Stomach (tissue), 9 donors: ENCODE data around the gene PLEKHG5. TPM values are rescaled to one million over a fixed set of nuclear protein-coding genes. Genes with fewer than 3 reads are reported as not detected.
"Not testable (repeated sequence)": the region's sequence is repeated elsewhere in the genome, so short reads cannot be mapped to it uniquely, and the experiment has no call there.

Source experiments
- DNase-seq, 2 donors: peaks; one replicate each; pipeline versions ENCODE4 v3.0.0 to v3.0.0-alpha.2; 2013 to 2019
- H3K27ac ChIP-seq, 5 donors: fragments of 200-600 bp in 4 of 5; sonication (generic) in 4 of 5; one replicate each; pipeline ENCODE4 v1.5.1; 2013 to 2019; ENCODE audit warnings: mild to moderate bottlenecking in 1 of 5, moderate library complexity in 1 of 5
- H3K27me3 ChIP-seq, 3 donors: fragments of 200-600 bp; sonication (generic); one replicate each; pipeline ENCODE4 v1.5.1; 2017 to 2019; ENCODE audit warnings: mixed run types in 1 of 3
- H3K36me3 ChIP-seq, 4 donors: fragments of 200-600 bp; sonication (generic); 1 replicate in 3 of 4; 2 replicates in 1 of 4; pipeline ENCODE4 v1.5.1; 2016 to 2019
- H3K4me1 ChIP-seq, 4 donors: fragments of 200-600 bp; sonication (generic); one replicate each; pipeline ENCODE4 v1.5.1; 2016 to 2019
- H3K4me3 ChIP-seq, 4 donors: fragments of 200-600 bp; sonication (generic) in 3 of 4; one replicate each; pipeline ENCODE4 v1.5.1; 2016 to 2019; ENCODE audit warnings: mild to moderate bottlenecking in 1 of 4
- H3K9me3 ChIP-seq, 4 donors: fragments of 200-600 bp; sonication (generic); one replicate each; pipeline ENCODE4 v1.5.1; 2016 to 2019
- EP300 ChIP-seq: sonication (generic); formaldehyde crosslinking; IDR thresholded peaks from one replicate; pipeline ENCODE4 v1.6.1; 2017; ENCODE audit warnings: antibody characterized with exemption
- POLR2A ChIP-seq, 4 donors: fragments of 450-650 bp; IDR thresholded peaks; one replicate each; pipeline ENCODE4 v1.6.1; 2016; ENCODE audit warnings: antibody characterized with exemption in 4 of 4, control low read depth in 2 of 4, mild to moderate bottlenecking in 1 of 4, moderate library complexity in 1 of 4
- POLR2AphosphoS5 ChIP-seq, 3 donors: sonication (generic); formaldehyde crosslinking; IDR thresholded peaks; one replicate each; pipeline ENCODE4 v1.6.1; 2016; ENCODE audit warnings: antibody characterized with exemption in 3 of 3
- WGBS, 5 donors: extraction: QIAGEN DNeasy Blood & Tissue Kit in 3 of 5; methylation state at CpG; one replicate each; pipeline versions ENCODE4 v1.1.5 to v1.1.7; 2013 to 2018; 5-methylcytosine and 5-hydroxymethylcytosine counted together
- intact Hi-C: fragments of 100-400 bp; cut with DNase I; formaldehyde crosslinking; loops from one replicate; pipeline ENCODE4 v1.15.1; 2023; ENCODE audit warnings: low total_unique reads
- polyA plus RNA-seq, 3 donors: library from polyadenylated mRNA; stranded (reverse); fragments of 200-250 nt; gene quantifications; one replicate each; pipeline ENCODE4 v1.2.3, GENCODE V29; 2013
- total RNA-seq, 5 donors: library from RNA; depleted of rRNA; stranded (reverse); fragments of >200 nt; gene quantifications; one replicate each; pipeline versions ENCODE4 v1.1.0 to v1.2.3, GENCODE V29; 2014 to 2016
- TF ChIP-seq, protein P1 (sequence below), 7 experiments: fragments of 450-650 bp in 4 of 7; fragments of 200-600 bp in 3 of 7; sonication (generic) in 3 of 7; IDR thresholded peaks; one replicate each; pipeline ENCODE4 v1.5.1; 2016 to 2019; ENCODE audit warnings: antibody characterized with exemption in 7 of 7, control low read depth in 2 of 7, mild to moderate bottlenecking in 1 of 7
- donor health status: healthy with polysubstance abuse.
- donor health status: Bipolar disorder and iron deficiency.
- donor health status: healthy.

The PLEKHG5 gene
- total and polyA plus RNA-seq, 8 donors = 1.4 to 58.8 (median 7.4) TPM

DNA sequence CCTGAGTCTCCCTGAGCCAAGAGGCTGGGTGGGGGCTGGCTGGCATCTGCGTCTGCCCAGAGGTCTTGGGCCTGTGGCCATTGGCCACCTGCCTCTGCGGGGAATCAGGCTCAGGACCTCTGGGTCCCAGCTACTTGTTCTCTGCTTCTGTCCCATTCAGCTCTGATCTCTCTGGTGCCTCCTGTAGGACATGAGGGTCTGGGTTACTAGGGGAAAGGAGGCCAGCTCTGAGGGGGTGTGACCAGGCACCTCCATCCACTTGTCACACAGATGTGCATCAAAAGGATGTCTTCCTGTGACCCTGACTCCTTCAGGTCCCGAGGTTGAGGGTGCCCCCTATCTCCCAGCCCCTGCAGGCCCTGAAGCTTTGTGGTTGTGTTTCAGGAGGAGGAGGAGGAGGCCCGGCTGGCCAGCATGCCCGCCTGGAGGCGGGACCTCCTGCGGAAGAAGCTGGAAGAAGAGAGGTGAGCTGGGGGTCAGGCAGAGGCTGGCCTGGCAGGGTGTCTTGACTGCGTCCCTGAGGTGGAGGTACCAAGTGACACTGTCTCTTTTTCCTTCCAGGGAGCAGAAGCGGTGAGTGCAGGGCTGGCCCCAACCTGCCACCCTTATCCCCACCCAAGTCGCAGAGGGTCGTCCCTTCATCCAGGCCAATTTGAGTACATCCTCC lies 34.5 kb downstream of the PLEKHG5 start:
- WGBS, 5 donors = 80 to 90% (median 85%) methylated on average over 11 of the region's 11 CpGs
- peaks cover 0 to 8% (median 2%) of the 10 kb centered on the region in 4 donors for H3K36me3 ChIP-seq
- peaks cover 17 to 94% (median 37%) of the 10 kb centered on the region in 3 donors for H3K27me3 ChIP-seq

DNA sequence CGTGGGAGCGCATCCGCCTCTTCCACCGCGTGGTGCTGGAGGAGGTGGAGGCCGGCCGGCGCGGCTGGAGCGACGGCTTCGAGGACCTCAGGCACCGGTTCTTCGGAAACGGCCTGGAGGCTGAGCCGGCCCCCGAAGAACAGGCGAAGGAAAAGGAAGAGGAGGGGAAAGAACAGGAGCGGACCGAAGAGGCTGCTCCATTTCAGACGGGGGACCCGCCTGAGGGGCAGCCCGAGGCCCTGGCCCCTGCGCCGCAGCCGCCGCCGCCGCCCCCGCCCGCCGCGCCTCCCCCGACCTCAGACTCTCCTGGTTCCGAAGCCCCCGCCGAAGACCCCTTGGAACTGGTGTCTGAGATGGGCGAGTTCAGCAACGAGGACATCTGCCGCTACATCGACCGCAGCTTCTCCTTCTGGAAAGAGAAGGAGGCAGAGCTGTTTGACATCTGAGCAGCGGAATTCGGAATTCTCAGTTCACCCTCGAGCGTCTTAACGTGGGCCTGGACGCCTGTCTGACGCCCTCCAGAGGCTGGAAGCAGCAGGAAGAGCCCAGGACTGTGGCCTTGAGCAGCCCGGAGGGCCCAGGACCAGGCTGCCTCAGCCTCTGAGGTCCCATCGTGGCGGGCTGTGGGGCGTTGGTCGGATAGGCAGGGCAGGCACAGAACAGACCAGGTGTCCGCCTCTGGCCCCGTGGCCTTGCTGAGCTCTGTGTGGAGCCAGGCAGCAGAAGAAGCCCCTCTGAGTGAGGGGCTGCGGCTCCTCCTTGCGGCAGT lies 35.5 kb downstream of the PLEKHG5 start:
- DNase-seq, H3K4me3 ChIP-seq, H3K27ac ChIP-seq, H3K36me3 ChIP-seq, H3K9me3 ChIP-seq, intact Hi-C loops: not testable (repeated sequence)
- Histone ChIP-seq H3K4me1 (peaks cover 7 to 38% (median 23%) of the 10 kb centered on the region in 4 donors), H3K27me3 (peaks cover 17 to 94% (median 46%) of the 10 kb centered on the region in 3 donors)
- 46 to 60% (median 57%) methylated on average over 45 to 58 of the region's 58 CpGs for WGBS, 5 donors

More for the DNA sequence above, 34.5 kb downstream of the PLEKHG5 start:
- Histone ChIP-seq H3K4me3 (no peak overlapping the region), H3K9me3 (no peaks in the 10 kb centered on the region), H3K27ac (no peak overlapping the region), H3K4me1 (peaks cover 7 to 35% (median 25%) of the 10 kb centered on the region in 4 donors)
- TF ChIP-seq, protein P1, sequence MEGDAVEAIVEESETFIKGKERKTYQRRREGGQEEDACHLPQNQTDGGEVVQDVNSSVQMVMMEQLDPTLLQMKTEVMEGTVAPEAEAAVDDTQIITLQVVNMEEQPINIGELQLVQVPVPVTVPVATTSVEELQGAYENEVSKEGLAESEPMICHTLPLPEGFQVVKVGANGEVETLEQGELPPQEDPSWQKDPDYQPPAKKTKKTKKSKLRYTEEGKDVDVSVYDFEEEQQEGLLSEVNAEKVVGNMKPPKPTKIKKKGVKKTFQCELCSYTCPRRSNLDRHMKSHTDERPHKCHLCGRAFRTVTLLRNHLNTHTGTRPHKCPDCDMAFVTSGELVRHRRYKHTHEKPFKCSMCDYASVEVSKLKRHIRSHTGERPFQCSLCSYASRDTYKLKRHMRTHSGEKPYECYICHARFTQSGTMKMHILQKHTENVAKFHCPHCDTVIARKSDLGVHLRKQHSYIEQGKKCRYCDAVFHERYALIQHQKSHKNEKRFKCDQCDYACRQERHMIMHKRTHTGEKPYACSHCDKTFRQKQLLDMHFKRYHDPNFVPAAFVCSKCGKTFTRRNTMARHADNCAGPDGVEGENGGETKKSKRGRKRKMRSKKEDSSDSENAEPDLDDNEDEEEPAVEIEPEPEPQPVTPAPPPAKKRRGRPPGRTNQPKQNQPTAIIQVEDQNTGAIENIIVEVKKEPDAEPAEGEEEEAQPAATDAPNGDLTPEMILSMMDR (IDR thresholded peaks at IDR 0.05) = no peak
- no peak for TF ChIP-seq POLR2AphosphoS5 (IDR thresholded peaks at IDR 0.05)
- TF ChIP-seq EP300 = no peak
- TF ChIP-seq POLR2A (IDR thresholded peaks at IDR 0.05) = no peak
- intact Hi-C loops = no loop called here
- no peak for DNase-seq

DNA sequence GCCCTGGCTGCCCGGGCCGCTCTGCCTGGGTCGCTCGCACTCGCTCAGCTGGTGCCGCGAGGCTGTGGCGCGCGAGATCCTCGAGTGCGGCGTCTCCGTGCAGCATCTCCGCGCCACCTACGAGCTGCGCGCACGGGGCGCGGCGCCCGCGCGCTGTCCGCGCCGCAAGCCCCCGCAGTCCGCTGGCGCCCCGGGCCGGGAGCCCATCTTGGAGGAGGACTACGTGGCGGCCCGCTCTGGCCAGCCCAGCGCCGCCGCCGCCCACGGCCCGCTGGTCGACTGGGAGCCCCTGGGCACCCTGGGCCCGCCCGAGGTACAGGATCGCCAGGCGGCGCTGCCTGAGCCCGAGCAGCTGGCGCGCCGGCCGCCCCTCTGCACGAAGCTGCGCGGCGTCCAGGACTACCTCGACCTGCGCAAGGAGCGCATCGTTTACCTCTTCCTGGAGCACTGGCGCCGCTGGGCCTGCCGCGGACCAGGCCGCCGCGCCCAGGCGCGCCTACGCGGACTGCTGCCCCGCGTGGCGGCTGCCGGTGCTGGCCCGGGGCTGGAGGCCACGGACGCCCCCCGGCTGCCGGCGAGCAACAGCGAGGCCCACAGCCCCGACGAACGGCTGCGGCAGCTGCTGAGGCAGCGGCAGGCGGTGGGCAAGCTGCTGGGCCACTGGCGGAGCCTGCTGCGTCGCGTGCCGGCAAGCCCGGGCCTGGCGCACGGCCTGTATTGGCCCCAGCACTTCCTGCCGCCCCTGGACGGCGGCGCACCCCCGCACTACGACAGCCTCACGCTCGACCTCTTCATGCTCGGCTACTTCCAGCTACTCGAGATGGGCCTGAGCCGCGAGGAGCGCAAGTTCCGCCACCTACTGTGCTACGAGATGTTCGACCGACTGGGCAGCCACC lies 36.4 kb downstream of the PLEKHG5 start:
- Histone ChIP-seq H3K4me3 (peak overlapping the region in 2 of 4 donors; percentile 1 to 26), H3K9me3 (no peaks in the 10 kb centered on the region), H3K27ac (no peak overlapping the region), H3K27me3 (peaks cover 17 to 94% (median 46%) of the 10 kb centered on the region in 3 donors), H3K4me1 (peaks cover 7 to 38% (median 19%) of the 10 kb centered on the region in 4 donors), H3K36me3 (no peaks in the 10 kb centered on the region)
- WGBS, 5 donors = 18 to 34% (median 22%) methylated on average over 45 to 115 of the region's 115 CpGs
- intact Hi-C loops = no loop called here
- TF ChIP-seq EP300 = no peak
- DNase-seq = peak in 1 of 2 donors; percentile 54

DNA sequence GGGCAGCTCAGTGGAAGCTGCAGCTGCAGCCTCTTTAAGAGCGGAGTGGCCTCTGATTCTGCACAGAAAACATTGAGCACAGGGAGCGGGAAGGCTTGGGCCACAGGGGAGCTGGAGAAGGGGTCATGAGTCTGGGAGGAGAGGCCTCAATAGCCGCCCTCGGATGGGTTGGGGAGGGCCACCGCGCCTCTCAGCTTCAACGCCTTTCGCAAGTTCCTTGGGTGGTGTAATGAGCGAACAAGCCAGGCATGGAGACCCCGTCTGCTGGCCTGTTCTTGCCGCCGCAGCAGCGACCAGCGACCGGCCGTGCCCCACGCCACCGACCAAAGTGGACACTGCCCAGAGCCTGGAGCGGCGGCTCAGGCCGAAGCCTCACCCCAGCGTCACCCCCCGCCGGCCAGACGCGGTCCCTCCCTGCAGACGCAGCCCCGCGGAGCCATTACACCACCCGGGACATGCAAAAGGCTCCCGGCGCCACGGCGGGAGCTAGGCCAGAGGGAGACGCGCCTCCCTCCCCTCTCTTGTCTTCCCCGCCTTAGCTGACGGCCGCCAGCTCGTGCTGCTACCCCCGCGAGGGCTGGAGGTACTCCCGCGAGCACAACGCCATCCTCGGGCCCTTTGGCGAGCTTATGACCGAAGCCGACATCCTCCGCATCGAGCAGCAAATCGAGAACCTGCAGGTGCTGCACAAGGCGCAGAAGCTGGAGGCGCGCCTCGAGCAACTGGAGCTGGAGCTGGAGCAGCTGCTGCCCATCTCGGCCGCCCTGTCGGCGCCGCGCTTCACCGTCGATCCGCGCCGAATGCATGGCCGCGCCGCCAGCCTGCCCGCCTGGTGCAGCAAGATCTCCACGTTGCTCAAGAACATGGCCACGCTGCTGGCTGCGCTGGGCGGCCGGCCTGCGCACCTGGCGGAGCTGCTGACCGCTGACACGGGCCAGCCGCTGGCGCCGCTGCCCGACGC lies 37.3 kb downstream of the PLEKHG5 start:
- DNase-seq, H3K9me3 ChIP-seq, intact Hi-C loops, H3K4me3 ChIP-seq, H3K27ac ChIP-seq, H3K36me3 ChIP-seq: not testable (repeated sequence)
- WGBS, 5 donors = 23 to 59% (median 40%) methylated on average over 28 to 85 of the region's 85 CpGs
- Histone ChIP-seq H3K27me3 (peaks cover 17 to 94% (median 55%) of the 10 kb centered on the region in 3 donors), H3K4me1 (peaks cover 8 to 38% (median 23%) of the 10 kb centered on the region in 4 donors)

DNA sequence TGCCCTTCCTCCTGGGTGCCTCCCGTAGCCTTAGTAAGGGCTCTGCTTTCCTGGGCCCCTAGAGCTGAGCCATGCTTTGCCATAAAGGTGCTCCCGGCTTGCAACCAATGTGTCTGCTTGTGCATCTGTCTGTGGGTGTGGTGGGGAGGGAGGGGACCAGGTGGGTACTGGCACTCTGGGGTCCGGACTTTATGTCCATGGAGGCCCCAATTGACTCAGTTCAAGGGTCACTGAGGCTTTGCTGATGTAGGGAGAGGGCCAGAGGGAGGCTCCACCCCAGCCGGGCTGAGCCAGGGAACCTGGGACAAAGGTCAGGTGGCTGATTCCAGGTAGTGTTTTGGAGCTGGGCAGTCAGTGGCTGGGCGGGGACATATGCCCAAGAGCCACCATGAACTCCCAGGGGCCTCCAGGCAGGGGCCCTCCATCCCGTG lies 40.5 kb downstream of the PLEKHG5 start:
- H3K4me3 ChIP-seq = no peak overlapping the region
- 37 to 55% (median 41%) methylated on average over 4 to 6 of the region's 6 CpGs for WGBS, 5 donors
- TF ChIP-seq, protein P1 (IDR thresholded peaks at IDR 0.05) = no peak
- TF ChIP-seq EP300 = no peak
- TF ChIP-seq POLR2AphosphoS5 (IDR thresholded peaks at IDR 0.05) = no peak
- TF ChIP-seq POLR2A (IDR thresholded peaks at IDR 0.05) = no peak
- H3K9me3 ChIP-seq = no peaks in the 10 kb centered on the region
- H3K27me3 ChIP-seq = peaks cover 30 to 100% (median 82%) of the 10 kb centered on the region in 3 donors
- H3K36me3 ChIP-seq = no peaks in the 10 kb centered on the region
- no peak overlapping the region for H3K27ac ChIP-seq
- intact Hi-C loops = no loop called here
- peak; percentile 57 to 74 for DNase-seq
- peaks cover 32 to 65% (median 48%) of the 10 kb centered on the region in 4 donors for H3K4me1 ChIP-seq

DNA sequence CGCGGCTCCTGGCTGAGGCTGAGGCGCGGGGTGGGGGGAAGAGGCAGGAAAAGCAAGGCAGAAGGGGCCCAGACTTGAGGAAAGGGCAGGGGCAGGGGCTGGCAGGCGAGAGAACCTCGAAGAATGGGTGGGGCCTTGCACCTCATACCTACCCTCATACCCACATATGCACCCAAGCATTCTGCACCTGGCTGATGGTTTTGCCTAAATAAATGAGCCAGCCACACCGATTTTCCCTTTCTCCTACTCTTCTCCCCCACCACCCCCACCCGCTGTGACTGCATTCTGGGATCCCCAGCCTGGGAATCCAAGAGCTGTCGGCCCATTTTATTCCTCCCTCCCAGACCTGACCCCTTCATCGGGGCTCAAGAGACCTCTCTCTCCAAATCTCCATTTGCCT lies 41.0 kb downstream of the PLEKHG5 start:
- H3K9me3 ChIP-seq, H3K27ac ChIP-seq, H3K36me3 ChIP-seq, intact Hi-C loops, H3K4me3 ChIP-seq, DNase-seq: not testable (repeated sequence)
- peaks cover 30 to 100% (median 78%) of the 10 kb centered on the region in 3 donors for H3K27me3 ChIP-seq
- H3K4me1 ChIP-seq = peaks cover 32 to 64% (median 48%) of the 10 kb centered on the region in 4 donors
- 46 to 66% (median 55%) methylated on average over 8 to 10 of the region's 10 CpGs for WGBS, 5 donors
